Progenitor cell of endocrine pancreas (in vitro differentiated cells): ENCODE data around the gene DNAJC3. TPM values are rescaled to one million over a fixed set of nuclear protein-coding genes. Genes with fewer than 3 reads are reported as not detected.
"Not testable (repeated sequence)": the region's sequence is repeated elsewhere in the genome, so short reads cannot be mapped to it uniquely, and the experiment has no call there.

ENCODE experiments used
- DNase-seq: peaks from one replicate; pipeline ENCODE4 v3.0.0; 2021; ENCODE audit warnings: low spot score; ENCODE audit not compliant: unreplicated experiment
- H3K27ac Mint-ChIP-seq: 2 replicates; pipeline ENCODE4 v1.8.0; 2021; ENCODE audit warnings: mild to moderate bottlenecking, moderate library complexity, mixed read lengths
- H3K27me3 Mint-ChIP-seq: 2 replicates; pipeline ENCODE4 v1.8.0; 2021; ENCODE audit warnings: mixed read lengths
- H3K36me3 Mint-ChIP-seq: 2 replicates; pipeline ENCODE4 v1.8.0; 2022; ENCODE audit warnings: mixed read lengths; ENCODE audit not compliant: insufficient read depth
- H3K4me1 Mint-ChIP-seq: 2 replicates; pipeline ENCODE4 v1.8.0; 2021; ENCODE audit warnings: low read depth, mixed read lengths
- H3K4me3 Mint-ChIP-seq: 2 replicates; pipeline ENCODE4 v1.8.0; 2021; ENCODE audit warnings: low read depth, mild to moderate bottlenecking, moderate library complexity, mixed read lengths
- H3K9me3 Mint-ChIP-seq: 2 replicates; pipeline ENCODE4 v1.8.0; 2021; ENCODE audit warnings: low read depth, mixed read lengths
- total RNA-seq: library from RNA; stranded (reverse); gene quantifications from 2 replicates; pipeline ENCODE4 v1.2.1, GENCODE V29; 2021
- TF ChIP-seq, protein P1 (sequence below): fragments of 200-600 bp; sonication (generic); IDR thresholded peaks from one replicate; pipeline ENCODE4 v1.5.0; 2021; ENCODE audit warnings: antibody characterized with exemption, mild to moderate bottlenecking; ENCODE audit not compliant: unreplicated experiment

DNAJC3 gene
- total RNA-seq, 1 donor from 2014 or later = 31.7 TPM

DNA sequence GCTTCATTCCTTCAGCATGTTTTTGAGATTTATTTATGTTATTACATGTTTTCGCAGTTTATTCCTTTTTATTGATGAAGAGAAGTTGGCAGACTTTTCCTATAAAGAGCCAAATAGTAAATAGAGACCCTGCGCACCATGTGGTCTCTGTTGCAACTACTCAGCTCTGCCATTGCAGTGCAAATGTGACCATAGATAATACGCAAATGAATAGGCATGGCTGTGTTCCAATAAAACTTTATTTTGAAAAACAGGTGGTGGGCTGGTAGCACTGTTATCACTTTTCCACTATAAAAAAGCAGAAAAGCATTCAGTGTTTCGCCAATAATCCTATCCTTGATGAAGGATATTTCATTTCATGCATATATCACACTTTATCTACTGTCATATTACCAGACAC is 95.0 kb downstream of the DNAJC3 start:
- TF ChIP-seq, protein P1, sequence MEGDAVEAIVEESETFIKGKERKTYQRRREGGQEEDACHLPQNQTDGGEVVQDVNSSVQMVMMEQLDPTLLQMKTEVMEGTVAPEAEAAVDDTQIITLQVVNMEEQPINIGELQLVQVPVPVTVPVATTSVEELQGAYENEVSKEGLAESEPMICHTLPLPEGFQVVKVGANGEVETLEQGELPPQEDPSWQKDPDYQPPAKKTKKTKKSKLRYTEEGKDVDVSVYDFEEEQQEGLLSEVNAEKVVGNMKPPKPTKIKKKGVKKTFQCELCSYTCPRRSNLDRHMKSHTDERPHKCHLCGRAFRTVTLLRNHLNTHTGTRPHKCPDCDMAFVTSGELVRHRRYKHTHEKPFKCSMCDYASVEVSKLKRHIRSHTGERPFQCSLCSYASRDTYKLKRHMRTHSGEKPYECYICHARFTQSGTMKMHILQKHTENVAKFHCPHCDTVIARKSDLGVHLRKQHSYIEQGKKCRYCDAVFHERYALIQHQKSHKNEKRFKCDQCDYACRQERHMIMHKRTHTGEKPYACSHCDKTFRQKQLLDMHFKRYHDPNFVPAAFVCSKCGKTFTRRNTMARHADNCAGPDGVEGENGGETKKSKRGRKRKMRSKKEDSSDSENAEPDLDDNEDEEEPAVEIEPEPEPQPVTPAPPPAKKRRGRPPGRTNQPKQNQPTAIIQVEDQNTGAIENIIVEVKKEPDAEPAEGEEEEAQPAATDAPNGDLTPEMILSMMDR = no peak
- no peak for DNase-seq
- no peak overlapping the region for H3K27ac Mint-ChIP-seq
- H3K27me3 Mint-ChIP-seq = no peaks in the 10 kb centered on the region
- peaks cover 10% of the 10 kb centered on the region for H3K36me3 Mint-ChIP-seq
- H3K9me3 Mint-ChIP-seq = no peaks in the 10 kb centered on the region
- no peak overlapping the region for H3K4me3 Mint-ChIP-seq
- peaks cover 4% of the 10 kb centered on the region for H3K4me1 Mint-ChIP-seq

DNA sequence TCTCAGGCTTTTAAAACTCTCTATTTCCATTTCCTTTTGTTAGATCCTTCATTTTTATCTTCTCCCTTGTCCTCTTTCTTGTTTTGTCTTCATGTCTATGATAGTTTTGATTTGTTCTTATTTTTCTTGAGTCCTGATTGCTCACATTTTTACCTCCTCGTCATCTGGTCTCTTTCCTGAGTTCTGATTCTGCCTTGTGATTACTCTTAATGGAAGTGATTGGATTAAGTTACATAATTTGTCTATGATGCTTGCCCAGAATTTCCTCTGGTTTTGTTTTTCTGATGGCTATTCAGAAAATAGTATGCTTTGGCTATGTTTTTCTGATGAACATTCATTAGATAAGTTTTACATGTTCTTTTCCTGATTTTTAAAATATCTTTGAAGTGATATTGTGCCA is 102.6 kb downstream of the DNAJC3 start:
- Mint-ChIP-seq H3K27me3 (no peaks in the 10 kb centered on the region), H3K4me1 (no peaks in the 10 kb centered on the region), H3K36me3 (peaks cover 10% of the 10 kb centered on the region), H3K4me3 (no peak overlapping the region), H3K27ac (no peak overlapping the region), H3K9me3 (peaks cover 9% of the 10 kb centered on the region)
- TF ChIP-seq, protein P1 = no peak
- no peak for DNase-seq

DNA sequence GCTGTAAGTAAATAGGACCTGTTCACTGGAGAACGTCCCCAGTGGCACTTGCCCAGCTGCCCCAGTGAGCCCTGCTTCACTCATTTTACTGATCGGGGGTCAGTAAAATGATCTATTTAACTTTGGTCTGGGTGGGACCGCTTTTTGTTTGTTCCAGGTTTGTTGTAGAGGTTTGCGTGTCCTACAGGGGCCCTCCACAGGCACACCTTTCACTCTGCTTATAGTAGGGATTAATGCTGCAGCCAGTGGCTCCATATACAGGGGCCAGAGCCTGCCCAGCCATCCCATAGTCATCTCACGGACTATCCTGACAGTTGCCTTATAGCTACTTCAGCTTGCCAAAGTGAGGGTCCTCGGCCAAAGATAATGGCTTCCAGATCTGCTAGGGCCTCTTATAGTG is 104.1 kb downstream of the DNAJC3 start:
- H3K27ac Mint-ChIP-seq = no peak overlapping the region
- DNase-seq = no peak
- H3K36me3 Mint-ChIP-seq = peaks cover 10% of the 10 kb centered on the region
- H3K9me3 Mint-ChIP-seq = peaks cover 9% of the 10 kb centered on the region
- TF ChIP-seq, protein P1 = no peak
- H3K4me1 Mint-ChIP-seq = no peaks in the 10 kb centered on the region
- H3K4me3 Mint-ChIP-seq = no peak overlapping the region
- no peaks in the 10 kb centered on the region for H3K27me3 Mint-ChIP-seq

DNA sequence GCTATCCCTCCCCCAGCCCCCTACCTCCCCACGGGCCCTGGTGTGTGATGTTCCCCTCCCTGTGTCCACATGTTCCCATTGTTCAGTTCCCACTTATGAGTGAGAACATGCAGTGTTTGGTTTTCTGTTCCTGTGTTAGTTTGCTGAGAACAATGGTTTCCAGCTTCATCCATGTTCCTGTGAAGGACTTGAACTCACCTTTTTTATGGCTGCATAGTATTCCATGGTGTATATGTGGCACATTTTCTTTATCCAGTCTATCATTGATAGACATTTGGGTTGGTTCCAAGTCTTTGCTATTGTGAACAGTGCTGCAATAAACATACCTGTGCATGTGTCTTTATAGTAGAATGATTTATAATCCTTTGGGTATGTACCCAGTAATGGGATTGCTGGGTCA is 105.0 kb downstream of the DNAJC3 start:
- H3K27ac Mint-ChIP-seq, H3K9me3 Mint-ChIP-seq, H3K4me3 Mint-ChIP-seq, H3K27me3 Mint-ChIP-seq, DNase-seq, H3K4me1 Mint-ChIP-seq: not testable (repeated sequence)
- H3K36me3 Mint-ChIP-seq = peaks cover 12% of the 10 kb centered on the region

- Mint-ChIP-seq H3K27ac (no peak overlapping the region), H3K27me3 (no peaks in the 10 kb centered on the region), H3K4me3 (no peak overlapping the region), H3K9me3 (peaks cover 9% of the 10 kb centered on the region), H3K4me1 (peaks cover 6% of the 10 kb centered on the region), H3K36me3 (peaks cover 16% of the 10 kb centered on the region)
- TF ChIP-seq, protein P1 = no peak
- no peak for DNase-seq
Measured at GRCh38 chr13:95783747-95784146, 106.8 kb downstream of the DNAJC3 start.

DNA sequence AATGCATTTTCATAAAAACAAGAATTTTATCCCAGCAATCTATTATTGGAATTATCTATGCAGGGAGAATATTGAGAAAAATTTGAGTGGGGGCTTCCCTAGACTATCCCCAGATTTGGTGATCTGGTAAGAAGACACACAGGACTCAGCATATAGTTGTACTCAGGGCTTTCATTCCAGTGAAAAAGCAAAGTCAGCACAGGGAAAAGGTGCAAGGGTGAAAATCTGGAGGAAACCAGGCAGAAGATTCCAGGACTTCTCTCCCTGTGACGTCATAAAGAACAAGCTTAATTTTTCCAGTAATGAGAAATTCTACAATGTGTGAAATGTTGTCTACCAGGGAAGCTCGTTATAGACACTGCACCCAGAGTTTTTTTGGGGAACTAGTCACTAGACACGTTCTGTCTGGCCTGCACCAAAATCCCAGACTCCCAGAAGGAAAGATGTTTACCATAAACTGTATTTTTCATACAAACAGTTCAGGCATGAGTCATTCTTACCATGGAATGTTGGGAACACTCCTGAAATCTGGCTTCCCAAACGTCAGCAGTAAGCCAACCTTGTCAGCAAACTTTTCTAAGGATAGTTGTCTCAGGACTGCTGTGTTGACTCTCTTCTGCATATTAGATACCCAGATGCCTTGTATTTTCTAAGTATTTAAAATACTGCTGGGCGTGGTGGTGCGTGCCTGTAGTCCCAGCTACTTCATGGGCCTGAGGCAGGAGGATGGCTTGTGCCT is 107.4 kb downstream of the DNAJC3 start:
- Mint-ChIP-seq H3K9me3 (peaks cover 9% of the 10 kb centered on the region), H3K27ac (no peak overlapping the region), H3K4me3 (no peak overlapping the region), H3K36me3 (peaks cover 20% of the 10 kb centered on the region), H3K4me1 (peaks cover 6% of the 10 kb centered on the region), H3K27me3 (no peaks in the 10 kb centered on the region)
- TF ChIP-seq, protein P1 = no peak
- no peak for DNase-seq
